Measurements from ENCODE around the gene TPH1. TPM values are rescaled to one million over a fixed set of nuclear protein-coding genes. Genes with fewer than 3 reads are reported as not detected.

The TPH1 gene
- total RNA-seq, 1 experiment from 2014 or later, result 0.05 TPM

DNA sequence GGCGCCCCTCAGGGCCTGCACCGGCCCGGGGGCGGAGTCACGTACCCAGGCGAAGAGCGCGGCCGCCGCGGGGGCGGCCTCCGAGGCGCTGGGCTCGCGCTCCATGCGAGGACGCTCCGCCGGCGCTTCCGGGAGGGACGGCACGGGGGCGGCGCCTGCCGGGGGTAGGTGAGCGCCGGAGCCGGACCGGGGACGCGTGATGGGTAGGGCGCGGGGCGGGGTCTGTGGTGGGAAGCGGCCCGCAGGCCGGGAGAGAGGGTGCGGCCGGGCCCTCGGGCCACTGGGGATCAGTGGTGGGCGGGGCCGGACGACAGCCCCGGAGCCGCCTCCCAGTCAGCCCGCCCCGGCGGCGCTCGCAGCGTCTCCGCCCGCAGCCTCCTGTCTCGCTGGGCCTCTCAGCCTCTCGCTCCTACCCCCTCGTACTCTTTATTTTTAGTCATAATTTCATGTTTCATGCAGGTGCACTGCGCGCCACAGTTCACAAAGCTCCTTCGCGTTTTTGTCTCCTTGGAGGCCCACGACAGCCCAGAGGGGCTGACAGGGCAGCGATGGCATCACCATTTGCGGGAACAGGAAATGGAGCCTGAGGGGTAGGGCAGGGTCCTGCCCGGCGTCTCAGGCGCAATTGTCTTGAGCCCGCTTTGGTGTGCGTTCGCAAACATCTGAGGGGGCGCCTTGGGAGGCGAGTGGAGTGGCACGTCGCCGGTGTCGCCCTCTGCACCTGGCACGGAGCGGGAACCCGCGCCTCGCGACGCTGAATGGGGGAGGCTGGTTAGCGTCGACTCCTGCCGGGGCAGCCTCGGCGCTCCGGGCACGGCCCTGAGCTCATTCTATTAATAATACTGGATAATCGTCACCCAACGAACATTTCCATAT, 32.9 kb downstream of the TPH1 start, which contains the start of gene SERGEF:
TSS of gene SERGEF (minus strand) at position 142 of the 876 bp plus-strand sequence. CDS start at position 105, 37 bp downstream.
- ChIA-PET POLR2A (interaction anchor here (1.3 kb wide), 1 partner anchor 12 kb away, joined by 4 read pairs; no protein-coding TSS in a partner anchor), CTCF (no interaction called here)
- Histone ChIP-seq H3K27ac (ENCODE audit: low read length) (peak within 1 kb of the TSS; percentile 77), H3K27me3 (ENCODE audit: control insufficient read depth, insufficient read depth, low read length) (peaks cover 9% of the 10 kb centered on the region; the same call in 1 of the 2 replicates), H3K4me3 (ENCODE audit: low read depth in 2 of 2, low read length in 2 of 2) (peak within 1 kb of the TSS; percentile 88 to 96), H3K9me3 (ENCODE audit: control insufficient read depth, insufficient read depth, low read depth, low read length) (no peaks in the 10 kb centered on the region), H3K36me3 (ENCODE audit: control insufficient read depth, insufficient read depth, low read length) (no peaks in the 10 kb centered on the region), H3K4me1 (ENCODE audit: control insufficient read depth, insufficient read depth, low read length) (peaks cover 9% of the 10 kb centered on the region; the same call in 1 of the 2 replicates)
- intact Hi-C loops (cut with micrococcal nuclease; ENCODE audit: unreplicated experiment) (loop anchor here (5.0 kb wide), 1 partner anchor 89 kb away; no protein-coding TSS in a partner anchor), in situ Hi-C loops (cut with HindIII; ENCODE audit: low pct_unique_long_range_greater_than_20kb, low sequenced_read_pairs) (no loop called here)
- DNase-seq (ENCODE audit: low read depth, low spot score) (peak; percentile 24), ATAC-seq (peak; percentile 98)
- TF ChIP-seq SIN3A (IDR thresholded peaks at IDR 0.05; ENCODE audit: borderline replicate concordance, insufficient read depth, low read depth, low read length), result 0 out of 2 replicates have a peak, but pooled peaks have one; percentile 23
- TF ChIP-seq POLR2AphosphoS5 (IDR thresholded peaks at IDR 0.05; ENCODE audit: low read depth, low read length), result no peak
- no TSS peak for BruUV-seq (replicated peaks)

DNA sequence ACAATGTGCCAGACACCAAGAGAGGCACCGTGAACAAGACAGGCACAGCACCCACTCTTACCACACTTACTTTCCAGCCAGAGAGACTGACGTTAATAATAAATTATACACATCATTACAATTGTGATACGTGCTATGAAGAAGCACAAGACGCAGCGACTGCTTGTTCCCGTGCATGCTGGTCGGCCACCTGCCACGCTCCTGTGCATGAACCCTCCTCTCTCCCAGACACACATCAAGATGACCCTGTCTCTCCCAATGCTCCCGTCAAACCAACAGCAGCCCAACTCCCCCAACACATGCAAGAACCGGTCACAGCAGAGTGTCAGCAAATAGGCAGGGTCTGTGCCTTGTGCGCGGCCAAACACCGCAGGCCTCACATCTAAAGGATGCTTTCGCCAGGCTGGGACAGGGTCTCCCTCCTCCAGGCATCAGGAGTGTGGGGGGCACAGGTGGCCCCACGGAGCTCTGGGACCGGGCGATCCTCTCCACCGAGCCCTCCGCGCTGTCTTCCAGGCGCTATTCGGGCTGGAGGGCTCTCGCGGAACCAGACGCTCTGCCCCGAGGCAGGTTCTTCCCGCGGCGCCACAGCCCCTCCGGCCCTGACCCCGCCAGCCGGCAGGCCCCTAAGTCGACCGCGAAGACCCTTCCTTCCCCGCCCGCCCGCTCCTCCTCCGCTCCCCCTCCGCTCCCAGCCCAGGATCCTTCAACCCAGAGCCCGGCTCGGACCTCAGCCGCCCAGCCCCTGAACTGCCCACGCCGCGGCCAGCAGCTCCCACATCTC, 33.8 kb downstream of the TPH1 start:
- DNase-seq (ENCODE audit: low read depth, low spot score), result no peak
- Histone ChIP-seq H3K36me3 (ENCODE audit: control insufficient read depth, insufficient read depth, low read length) (no peaks in the 10 kb centered on the region), H3K4me1 (ENCODE audit: control insufficient read depth, insufficient read depth, low read length) (peaks cover 9% of the 10 kb centered on the region; the same call in 1 of the 2 replicates), H3K9me3 (ENCODE audit: control insufficient read depth, insufficient read depth, low read depth, low read length) (no peaks in the 10 kb centered on the region), H3K27me3 (ENCODE audit: control insufficient read depth, insufficient read depth, low read length) (peaks cover 7% of the 10 kb centered on the region; the same call in 1 of the 2 replicates), H3K4me3 (ENCODE audit: low read depth in 2 of 2, low read length in 2 of 2) (peak overlapping the region; percentile 88 to 96), H3K27ac (ENCODE audit: low read length) (peak overlapping the region; percentile 66)
- ChIA-PET CTCF (no interaction called here), POLR2A (interaction anchor here (1.3 kb wide), 1 partner anchor 13 kb away, joined by 4 read pairs; no protein-coding TSS in a partner anchor)
- BruUV-seq (replicated peaks), result no TSS peak
- in situ Hi-C loops (cut with HindIII; ENCODE audit: low pct_unique_long_range_greater_than_20kb, low sequenced_read_pairs), result no loop called here
- ATAC-seq, result peak; percentile 29
- TF ChIP-seq TCF7L2 (IDR thresholded peaks at IDR 0.05; ENCODE audit: low read depth, low read length), result no peak
- TF ChIP-seq SIN3A (IDR thresholded peaks at IDR 0.05; ENCODE audit: borderline replicate concordance, insufficient read depth, low read depth, low read length), result no peak
- no peak for TF ChIP-seq POLR2AphosphoS5 (IDR thresholded peaks at IDR 0.05; ENCODE audit: low read depth, low read length)
- no peak for TF ChIP-seq CTCF (IDR thresholded peaks at IDR 0.05)
- TF ChIP-seq, protein P1, sequence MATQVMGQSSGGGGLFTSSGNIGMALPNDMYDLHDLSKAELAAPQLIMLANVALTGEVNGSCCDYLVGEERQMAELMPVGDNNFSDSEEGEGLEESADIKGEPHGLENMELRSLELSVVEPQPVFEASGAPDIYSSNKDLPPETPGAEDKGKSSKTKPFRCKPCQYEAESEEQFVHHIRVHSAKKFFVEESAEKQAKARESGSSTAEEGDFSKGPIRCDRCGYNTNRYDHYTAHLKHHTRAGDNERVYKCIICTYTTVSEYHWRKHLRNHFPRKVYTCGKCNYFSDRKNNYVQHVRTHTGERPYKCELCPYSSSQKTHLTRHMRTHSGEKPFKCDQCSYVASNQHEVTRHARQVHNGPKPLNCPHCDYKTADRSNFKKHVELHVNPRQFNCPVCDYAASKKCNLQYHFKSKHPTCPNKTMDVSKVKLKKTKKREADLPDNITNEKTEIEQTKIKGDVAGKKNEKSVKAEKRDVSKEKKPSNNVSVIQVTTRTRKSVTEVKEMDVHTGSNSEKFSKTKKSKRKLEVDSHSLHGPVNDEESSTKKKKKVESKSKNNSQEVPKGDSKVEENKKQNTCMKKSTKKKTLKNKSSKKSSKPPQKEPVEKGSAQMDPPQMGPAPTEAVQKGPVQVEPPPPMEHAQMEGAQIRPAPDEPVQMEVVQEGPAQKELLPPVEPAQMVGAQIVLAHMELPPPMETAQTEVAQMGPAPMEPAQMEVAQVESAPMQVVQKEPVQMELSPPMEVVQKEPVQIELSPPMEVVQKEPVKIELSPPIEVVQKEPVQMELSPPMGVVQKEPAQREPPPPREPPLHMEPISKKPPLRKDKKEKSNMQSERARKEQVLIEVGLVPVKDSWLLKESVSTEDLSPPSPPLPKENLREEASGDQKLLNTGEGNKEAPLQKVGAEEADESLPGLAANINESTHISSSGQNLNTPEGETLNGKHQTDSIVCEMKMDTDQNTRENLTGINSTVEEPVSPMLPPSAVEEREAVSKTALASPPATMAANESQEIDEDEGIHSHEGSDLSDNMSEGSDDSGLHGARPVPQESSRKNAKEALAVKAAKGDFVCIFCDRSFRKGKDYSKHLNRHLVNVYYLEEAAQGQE (IDR thresholded peaks at IDR 0.05; ENCODE audit: insufficient read depth in 1 of 2, low read depth in 2 of 2, low read length in 1 of 2), result no peak
- intact Hi-C loops (cut with micrococcal nuclease; ENCODE audit: unreplicated experiment), result loop anchor here (5.0 kb wide), 1 partner anchor 90 kb away; no protein-coding TSS in a partner anchor

Data from Panc1 (cell line).